GM12801 (cell line): ENCODE data around the gene MRPL38.

Experiments
- CTCF ChIP-seq: IDR thresholded peaks from one replicate; pipeline ENCODE4 v1.5.1; 2011; ENCODE audit warnings: control low read depth; ENCODE audit not compliant: insufficient read length; ENCODE audit errors: extremely low read depth

MRPL38 gene

DNA sequence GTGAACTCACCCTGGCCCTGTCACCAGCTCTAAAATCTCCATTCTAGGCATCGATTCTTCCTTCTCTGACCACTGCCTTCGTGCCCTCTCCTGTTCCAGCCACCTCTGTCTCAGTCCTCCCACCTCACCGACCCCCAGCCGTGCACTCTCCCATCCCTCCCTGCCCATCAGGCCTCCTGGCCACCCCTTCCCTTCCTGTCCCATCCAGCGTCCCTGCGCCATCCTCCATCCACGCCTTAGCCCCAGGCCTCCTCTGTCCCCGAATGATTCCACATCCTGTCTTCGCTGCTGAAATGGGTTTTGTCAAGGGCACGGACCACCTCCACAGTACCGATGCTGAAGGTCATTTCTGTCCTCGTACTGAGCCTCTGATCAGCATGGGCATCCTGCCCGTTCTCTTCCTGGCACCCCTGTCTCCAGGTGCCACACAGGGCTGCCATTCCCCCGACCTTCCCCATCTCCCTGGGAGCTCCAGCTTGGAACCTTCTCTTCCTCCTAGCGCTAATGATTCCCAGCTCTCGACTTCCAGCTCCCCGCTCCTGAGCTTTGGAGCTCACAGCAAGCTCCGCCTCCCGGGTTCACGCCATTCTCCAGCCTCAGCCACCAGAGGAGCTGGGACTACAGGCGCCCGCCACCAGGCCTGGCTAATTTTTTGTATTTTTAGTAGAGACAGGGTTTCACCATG is 10.5 kb downstream of the MRPL38 start:
- no peak for TF ChIP-seq CTCF

GRCh38 chr17:75893305-75894048 is 11.2 kb downstream of the MRPL38 start:
- no peak for TF ChIP-seq CTCF

DNA sequence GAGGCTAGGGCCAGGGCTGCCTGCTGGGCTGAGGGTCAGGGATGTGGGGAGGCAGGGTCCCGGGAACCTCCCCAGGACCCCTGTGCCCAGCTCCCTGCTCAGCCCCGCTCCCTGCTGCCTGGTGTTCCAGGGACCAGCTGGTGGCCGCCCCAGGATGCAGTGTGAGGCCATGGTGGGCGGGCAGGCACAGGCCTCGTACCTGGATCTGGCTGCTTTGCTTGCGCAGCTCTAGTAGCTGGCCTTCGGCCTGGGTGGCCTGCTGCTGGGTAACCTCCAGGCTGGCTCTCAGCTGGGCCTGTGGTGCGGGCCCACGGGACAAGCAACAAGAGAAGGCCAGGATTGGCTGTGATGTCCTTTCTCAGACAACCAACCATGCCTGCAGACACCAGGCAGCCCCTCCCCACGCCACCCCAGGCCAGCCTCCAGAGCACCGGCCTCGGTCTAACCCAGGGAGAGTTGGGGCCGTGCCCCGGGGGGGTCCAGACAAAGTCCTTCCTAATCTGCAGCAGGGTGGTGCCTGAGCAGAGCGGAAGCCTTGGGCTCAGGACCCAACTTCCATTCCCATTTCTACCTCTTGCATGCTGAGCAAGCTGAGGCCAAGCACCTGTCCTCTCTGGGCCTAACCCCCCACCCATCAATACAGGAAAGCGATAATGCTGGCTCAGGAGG is 12.0 kb downstream of the MRPL38 start:
- TF ChIP-seq CTCF, result no peak

GRCh38 chr17:75891605-75892555 is 12.8 kb downstream of the MRPL38 start:
- TF ChIP-seq CTCF, result no peak

- no peak for TF ChIP-seq CTCF
Measured at GRCh38 chr17:75891022-75891604, 13.6 kb downstream of the MRPL38 start.

- TF ChIP-seq CTCF, result no peak
Measured at GRCh38 chr17:75889454-75889853, 15.2 kb downstream of the MRPL38 start.

- TF ChIP-seq CTCF, result no peak
Measured at GRCh38 chr17:75888484-75888883, 16.2 kb downstream of the MRPL38 start.
